ENCODE data around the gene FOXO6. TPM values are rescaled to one million over a fixed set of nuclear protein-coding genes. Genes with fewer than 3 reads are reported as not detected.

FOXO6 gene
- total RNA-seq, 1 donor from 2014 or later, result not detected

GRCh38 chr1:41399145-41399795 lies 38.0 kb downstream of the FOXO6 start:
- intact Hi-C loops (cut with micrococcal nuclease), result no loop called here

- intact Hi-C loops (cut with micrococcal nuclease), result no loop called here
Observed at GRCh38 chr1:41400225-41400624, 39.0 kb downstream of the FOXO6 start.

GRCh38 chr1:41401899-41402298 lies 40.7 kb downstream of the FOXO6 start:
- intact Hi-C loops (cut with micrococcal nuclease), result no loop called here

GRCh38 chr1:41404308-41404761 lies 43.1 kb downstream of the FOXO6 start:
- intact Hi-C loops (cut with micrococcal nuclease), result no loop called here

GRCh38 chr1:41407664-41408252 lies 46.5 kb downstream of the FOXO6 start:
- intact Hi-C loops (cut with micrococcal nuclease), result no loop called here

GRCh38 chr1:41408691-41409090 lies 47.5 kb downstream of the FOXO6 start:
- intact Hi-C loops (cut with micrococcal nuclease), result no loop called here

- intact Hi-C loops (cut with micrococcal nuclease), result no loop called here
Observed at GRCh38 chr1:41409825-41410224, 48.6 kb downstream of the FOXO6 start.

- intact Hi-C loops (cut with micrococcal nuclease), result no loop called here
Observed at GRCh38 chr1:41410462-41410861, 49.2 kb downstream of the FOXO6 start.

- intact Hi-C loops (cut with micrococcal nuclease), result no loop called here
Observed at GRCh38 chr1:41411229-41411628, 50.0 kb downstream of the FOXO6 start.

GRCh38 chr1:41412748-41413147 lies 51.5 kb downstream of the FOXO6 start:
- intact Hi-C loops (cut with micrococcal nuclease), result no loop called here

GRCh38 chr1:41413748-41414281 lies 52.6 kb downstream of the FOXO6 start:
- intact Hi-C loops (cut with micrococcal nuclease), result no loop called here

- intact Hi-C loops (cut with micrococcal nuclease), result no loop called here
Observed at GRCh38 chr1:41414296-41414695, 53.1 kb downstream of the FOXO6 start.

- intact Hi-C loops (cut with micrococcal nuclease), result loop anchor here (5.0 kb wide), 2 partner anchors 93 to 133 kb away; no protein-coding TSS in a partner anchor
Observed at GRCh38 chr1:41414716-41415306, 53.6 kb downstream of the FOXO6 start.

- intact Hi-C loops (cut with micrococcal nuclease), result loop anchor here (5.0 kb wide), 2 partner anchors 94 to 134 kb away; no protein-coding TSS in a partner anchor
Observed at GRCh38 chr1:41416081-41416480, 54.8 kb downstream of the FOXO6 start.

- intact Hi-C loops (cut with micrococcal nuclease), result loop anchor here (5.0 kb wide), 2 partner anchors 94 to 134 kb away; no protein-coding TSS in a partner anchor
Observed at GRCh38 chr1:41416552-41417334, 55.5 kb downstream of the FOXO6 start.

GRCh38 chr1:41417335-41417682 lies 56.1 kb downstream of the FOXO6 start:
- intact Hi-C loops (cut with micrococcal nuclease), result loop anchor here (5.0 kb wide), 2 partner anchors 95 to 135 kb away; no protein-coding TSS in a partner anchor

GRCh38 chr1:41417746-41418145 lies 56.5 kb downstream of the FOXO6 start:
- intact Hi-C loops (cut with micrococcal nuclease), result loop anchor here (5.0 kb wide), 2 partner anchors 95 to 135 kb away; no protein-coding TSS in a partner anchor

GRCh38 chr1:41418857-41419583 lies 57.8 kb downstream of the FOXO6 start:
- intact Hi-C loops (cut with micrococcal nuclease), result loop anchor here (5.0 kb wide), 2 partner anchors 97 to 137 kb away; no protein-coding TSS in a partner anchor

- intact Hi-C loops (cut with micrococcal nuclease), result loop anchor here (5.0 kb wide), 2 partner anchors 97 to 137 kb away; no protein-coding TSS in a partner anchor
Observed at GRCh38 chr1:41419584-41420295, 58.5 kb downstream of the FOXO6 start.

GRCh38 chr1:41420351-41420750 lies 59.1 kb downstream of the FOXO6 start:
- intact Hi-C loops (cut with micrococcal nuclease), result no loop called here

Measured in T-helper 2 cell treated with Interferon-gamma antibody and Interleukin-4, amounts not matched to agents 100 ng/mL and 5 ng/mL, for 36 hours (primary cell).